Suprapubic skin (tissue), 4 donors: ENCODE measurements around the gene LRCH1. TPM values are rescaled to one million over a fixed set of nuclear protein-coding genes. Genes with fewer than 3 reads are reported as not detected.
"Not testable (repeated sequence)": the region's sequence is repeated elsewhere in the genome, so short reads cannot be mapped to it uniquely, and the experiment has no call there.

Source experiments
- DNase-seq, 2 donors: peaks; one replicate each; pipeline ENCODE4 v3.0.0-alpha.2; 2019; ENCODE audit warnings: low spot score in 2 of 2
- H3K27ac ChIP-seq: fragments of 200-600 bp; sonication (generic); one replicate; pipeline ENCODE4 v1.5.1; 2019
- H3K27me3 ChIP-seq: fragments of 200-600 bp; sonication (generic); one replicate; pipeline ENCODE4 v1.5.1; 2019
- H3K36me3 ChIP-seq: fragments of 200-600 bp; sonication (generic); one replicate; pipeline ENCODE4 v1.5.1; 2019
- H3K4me1 ChIP-seq: fragments of 200-600 bp; sonication (generic); one replicate; pipeline ENCODE4 v1.5.1; 2019
- H3K4me3 ChIP-seq: fragments of 200-600 bp; sonication (generic); one replicate; pipeline ENCODE4 v1.5.1; 2019; ENCODE audit warnings: mild to moderate bottlenecking
- H3K9me3 ChIP-seq: fragments of 200-600 bp; sonication (generic); one replicate; pipeline ENCODE4 v1.5.1; 2019
- CTCF ChIP-seq, 2 donors: fragments of 200-600 bp in 1 of 2; fragments of 450-650 bp in 1 of 2; sonication (generic) in 1 of 2; IDR thresholded peaks; one replicate each; pipeline ENCODE4 v1.5.1; 2016 to 2019; ENCODE audit warnings: antibody characterized with exemption in 2 of 2, mild to moderate bottlenecking in 1 of 2, moderate library complexity in 1 of 2
- EP300 ChIP-seq: sonication (generic); formaldehyde crosslinking; IDR thresholded peaks from one replicate; pipeline ENCODE4 v1.6.1; 2017; ENCODE audit warnings: antibody characterized with exemption
- POLR2A ChIP-seq, 2 donors: fragments of 450-650 bp; IDR thresholded peaks; one replicate each; pipeline ENCODE4 v1.6.1; 2017; ENCODE audit warnings: antibody characterized with exemption in 2 of 2, mild to moderate bottlenecking in 2 of 2, moderate library complexity in 2 of 2
- POLR2AphosphoS5 ChIP-seq, 3 donors: sonication (generic); formaldehyde crosslinking; IDR thresholded peaks; one replicate each; pipeline ENCODE4 v1.6.1; 2017; ENCODE audit warnings: antibody characterized with exemption in 3 of 3
- WGBS: methylation state at CpG from one replicate; pipeline ENCODE4 v1.1.5; 2018; 5-methylcytosine and 5-hydroxymethylcytosine counted together
- total RNA-seq, 4 donors: library from RNA; depleted of rRNA; stranded (reverse); fragments of >200 nt; gene quantifications; one replicate each; pipeline ENCODE4 v1.1.0, GENCODE V29; 2016

The LRCH1 gene
- total RNA-seq, 4 donors from 2014 or later, result 29.1 to 44.7 (median 34.9) TPM

GRCh38 chr13:46756977-46757376, 204.0 kb downstream of the LRCH1 start:
- DNase-seq, result no peak
- peaks cover 19% of the 10 kb centered on the region for H3K4me1 ChIP-seq
- H3K27me3 ChIP-seq, result no peaks in the 10 kb centered on the region
- no peaks in the 10 kb centered on the region for H3K9me3 ChIP-seq
- H3K36me3 ChIP-seq, result peaks cover 4% of the 10 kb centered on the region
- H3K4me3 ChIP-seq, result no peak overlapping the region
- 49% methylated on average over 4 of the region's 4 CpGs for WGBS
- H3K27ac ChIP-seq, result no peak overlapping the region
- TF ChIP-seq POLR2AphosphoS5 (IDR thresholded peaks at IDR 0.05) (no peak), EP300 (no peak), CTCF (IDR thresholded peaks at IDR 0.05) (no peak), POLR2A (IDR thresholded peaks at IDR 0.05) (no peak)

GRCh38 chr13:46757640-46758039, 204.7 kb downstream of the LRCH1 start:
- H3K27ac ChIP-seq, result no peak overlapping the region
- WGBS, result 66% methylated on average over 3 of the region's 3 CpGs
- TF ChIP-seq POLR2AphosphoS5 (IDR thresholded peaks at IDR 0.05) (no peak), POLR2A (IDR thresholded peaks at IDR 0.05) (no peak), EP300 (no peak), CTCF (IDR thresholded peaks at IDR 0.05) (no peak)
- no peak overlapping the region for H3K4me3 ChIP-seq
- H3K27me3 ChIP-seq, result no peaks in the 10 kb centered on the region
- no peaks in the 10 kb centered on the region for H3K36me3 ChIP-seq
- peaks cover 18% of the 10 kb centered on the region for H3K4me1 ChIP-seq
- no peaks in the 10 kb centered on the region for H3K9me3 ChIP-seq
- DNase-seq, result no peak

- 28% methylated on average over 2 of the region's 2 CpGs for WGBS
- DNase-seq, result no peak
- H3K36me3 ChIP-seq, result no peaks in the 10 kb centered on the region
- H3K27me3 ChIP-seq, result no peaks in the 10 kb centered on the region
- H3K4me1 ChIP-seq, result peaks cover 18% of the 10 kb centered on the region
- H3K9me3 ChIP-seq, result no peaks in the 10 kb centered on the region
- no peak overlapping the region for H3K4me3 ChIP-seq
- TF ChIP-seq CTCF (IDR thresholded peaks at IDR 0.05) (no peak), EP300 (no peak), POLR2AphosphoS5 (IDR thresholded peaks at IDR 0.05) (no peak), POLR2A (IDR thresholded peaks at IDR 0.05) (no peak)
- peak overlapping the region; percentile 56 for H3K27ac ChIP-seq
Measured at GRCh38 chr13:46759846-46760245, 206.9 kb downstream of the LRCH1 start.

GRCh38 chr13:46761174-46761573, 208.2 kb downstream of the LRCH1 start:
- Histone ChIP-seq H3K4me1 (peaks cover 18% of the 10 kb centered on the region), H3K27ac (no peak overlapping the region), H3K4me3 (no peak overlapping the region), H3K9me3 (no peaks in the 10 kb centered on the region), H3K36me3 (no peaks in the 10 kb centered on the region), H3K27me3 (no peaks in the 10 kb centered on the region)
- no peak for TF ChIP-seq EP300
- TF ChIP-seq POLR2A (IDR thresholded peaks at IDR 0.05), result no peak
- TF ChIP-seq POLR2AphosphoS5 (IDR thresholded peaks at IDR 0.05), result no peak
- TF ChIP-seq CTCF (IDR thresholded peaks at IDR 0.05), result no peak
- no peak for DNase-seq
- WGBS, result 90% methylated on average over 4 of the region's 4 CpGs

GRCh38 chr13:46761866-46762265, 208.9 kb downstream of the LRCH1 start:
- H3K27me3 ChIP-seq, result no peaks in the 10 kb centered on the region
- H3K9me3 ChIP-seq, result no peaks in the 10 kb centered on the region
- H3K27ac ChIP-seq, result no peak overlapping the region
- H3K36me3 ChIP-seq, result no peaks in the 10 kb centered on the region
- H3K4me3 ChIP-seq, result no peak overlapping the region
- DNase-seq, result no peak
- WGBS, result 81% methylated on average over 5 of the region's 5 CpGs
- TF ChIP-seq CTCF (IDR thresholded peaks at IDR 0.05) (no peak), EP300 (no peak), POLR2AphosphoS5 (IDR thresholded peaks at IDR 0.05) (no peak), POLR2A (IDR thresholded peaks at IDR 0.05) (no peak)
- H3K4me1 ChIP-seq, result peaks cover 14% of the 10 kb centered on the region

- not testable (repeated sequence) for H3K27me3 ChIP-seq, DNase-seq, H3K9me3 ChIP-seq, H3K4me1 ChIP-seq, H3K4me3 ChIP-seq, H3K27ac ChIP-seq
- 97% methylated on average over 4 of the region's 4 CpGs for WGBS
- H3K36me3 ChIP-seq, result peaks cover 39% of the 10 kb centered on the region
Measured at GRCh38 chr13:46769925-46770324, 217.0 kb downstream of the LRCH1 start.
